Activated T-helper 2 cell treated with anti-CD3 and anti-CD28 coated beads, Interferon-gamma antibody, Interleukin-2, Interleukin-4, amounts not matched to agents 10 μg/mL and 5 μg/mL and 100 μg/mL, durations not matched to agents 14 hours and 24 hours and 36 hours (primary cell): ENCODE results near the gene GLI2. TPM values are rescaled to one million over a fixed set of nuclear protein-coding genes. Genes with fewer than 3 reads are reported as not detected.

Source experiments
- DNase-seq: peaks from one replicate; pipeline ENCODE4 v3.0.0; 2021; ENCODE audit warnings: low spot score
- H3K27ac Mint-ChIP-seq: one replicate; pipeline ENCODE4 v1.8.0; 2021; ENCODE audit warnings: mixed read lengths
- H3K27me3 Mint-ChIP-seq: one replicate; pipeline ENCODE4 v1.8.0; 2021; ENCODE audit warnings: low read depth, mixed read lengths
- H3K36me3 Mint-ChIP-seq: one replicate; pipeline ENCODE4 v1.8.0; 2021; ENCODE audit warnings: low read depth, mixed read lengths
- H3K4me1 Mint-ChIP-seq: one replicate; pipeline ENCODE4 v1.8.0; 2021; ENCODE audit warnings: low read depth, mixed read lengths
- H3K4me3 Mint-ChIP-seq: one replicate; pipeline ENCODE4 v1.8.0; 2021; ENCODE audit warnings: low read depth, mild to moderate bottlenecking, moderate library complexity, mixed read lengths
- H3K9me3 Mint-ChIP-seq: one replicate; pipeline ENCODE4 v1.8.0; 2021; ENCODE audit warnings: mixed read lengths
- intact Hi-C: fragments of 100-400 bp; cut with micrococcal nuclease; formaldehyde crosslinking; loops from one replicate; pipeline ENCODE4 v1.15.1; 2023
- total RNA-seq: library from RNA; stranded (reverse); gene quantifications from 2 replicates; pipeline ENCODE4 v1.2.3, GENCODE V29; 2022

GLI2 gene
- total RNA-seq, 1 donor from 2014 or later: 0.07 TPM

DNA sequence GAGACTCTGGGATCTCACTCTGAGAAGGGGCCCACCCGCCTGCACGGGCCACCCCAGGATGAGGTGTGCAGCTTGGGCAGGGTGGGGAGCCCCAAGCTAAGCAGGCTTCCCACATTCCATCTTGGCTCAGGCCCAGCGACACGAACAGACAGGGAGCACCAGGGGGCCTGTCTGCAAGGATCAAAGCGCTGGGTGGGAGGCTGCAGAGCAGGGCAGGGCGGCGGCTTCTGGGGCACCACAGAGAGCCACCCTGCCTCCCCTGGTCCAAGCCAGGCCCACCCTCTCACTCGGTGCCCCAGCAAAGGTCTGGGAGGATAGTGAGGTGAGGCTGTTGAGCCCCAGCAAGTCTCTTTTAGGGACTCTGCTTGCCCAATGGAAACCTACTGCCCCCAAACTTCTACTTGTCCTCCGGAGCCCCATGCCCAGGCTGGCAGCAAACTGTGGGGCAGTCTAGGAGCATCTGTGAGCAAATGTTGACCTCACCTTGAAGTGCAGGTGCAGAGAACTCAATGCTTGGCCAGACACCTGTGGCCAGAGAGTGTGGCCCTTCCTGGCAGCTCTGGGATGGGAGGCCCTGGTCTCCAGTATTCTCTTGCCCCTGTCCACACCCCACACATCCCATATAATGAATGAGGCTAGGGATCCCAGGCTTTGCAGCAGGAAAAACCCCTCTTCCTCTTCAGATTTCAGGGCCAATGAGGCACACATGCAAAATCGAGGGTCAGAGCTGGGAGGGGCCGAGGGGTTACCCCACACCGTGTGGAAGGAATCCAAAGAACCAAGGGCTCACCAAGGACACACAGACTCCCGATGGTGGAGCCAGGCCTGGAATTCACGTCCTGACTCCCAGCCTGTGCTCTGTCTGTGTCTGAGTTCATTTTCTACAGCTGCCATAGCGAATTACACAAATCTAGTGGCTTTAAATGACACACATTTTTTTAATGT, 18.8 kb upstream of the GLI2 start:
- DNase-seq: no peak

GRCh38 chr2:120719491-120719890, 16.2 kb upstream of the GLI2 start:
- Mint-ChIP-seq H3K36me3 (no peaks in the 10 kb centered on the region), H3K27ac (no peak overlapping the region), H3K4me1 (no peaks in the 10 kb centered on the region), H3K4me3 (no peak overlapping the region), H3K9me3 (no peaks in the 10 kb centered on the region), H3K27me3 (peaks cover 5% of the 10 kb centered on the region)
- no peak for DNase-seq
- intact Hi-C loops: no loop called here

More for the DNA sequence above, 18.8 kb upstream of the GLI2 start:
- no peak overlapping the region for H3K4me3 Mint-ChIP-seq
- no peak overlapping the region for H3K27ac Mint-ChIP-seq
- intact Hi-C loops: no loop called here
- no peaks in the 10 kb centered on the region for H3K9me3 Mint-ChIP-seq
- no peaks in the 10 kb centered on the region for H3K27me3 Mint-ChIP-seq
- no peaks in the 10 kb centered on the region for H3K36me3 Mint-ChIP-seq
- peaks cover 2% of the 10 kb centered on the region for H3K4me1 Mint-ChIP-seq

DNA sequence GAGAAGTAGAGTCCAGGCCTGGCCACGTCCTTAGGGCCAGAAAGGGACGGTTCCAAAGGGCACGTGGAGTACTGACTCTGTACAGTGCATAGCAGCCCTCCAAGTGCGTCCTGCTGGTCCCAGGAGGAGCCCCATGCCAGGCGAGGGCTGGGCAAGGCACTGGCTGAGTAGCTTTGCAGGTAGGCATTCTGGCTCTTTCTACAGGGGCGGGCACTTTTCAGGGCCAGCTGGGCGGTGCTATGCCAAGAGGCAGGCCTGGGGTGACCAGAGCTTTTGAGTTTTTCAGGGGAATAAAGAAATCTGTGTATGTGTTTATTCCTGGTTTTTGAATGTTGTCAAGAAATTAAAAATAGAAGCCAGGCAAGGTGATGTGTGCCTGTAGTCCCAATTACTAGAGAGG, 15.4 kb upstream of the GLI2 start:
- no peaks in the 10 kb centered on the region for H3K4me1 Mint-ChIP-seq
- H3K4me3 Mint-ChIP-seq: no peak overlapping the region
- no peak for DNase-seq
- intact Hi-C loops: no loop called here
- no peak overlapping the region for H3K27ac Mint-ChIP-seq
- H3K9me3 Mint-ChIP-seq: no peaks in the 10 kb centered on the region
- H3K27me3 Mint-ChIP-seq: peaks cover 5% of the 10 kb centered on the region
- no peaks in the 10 kb centered on the region for H3K36me3 Mint-ChIP-seq

DNA sequence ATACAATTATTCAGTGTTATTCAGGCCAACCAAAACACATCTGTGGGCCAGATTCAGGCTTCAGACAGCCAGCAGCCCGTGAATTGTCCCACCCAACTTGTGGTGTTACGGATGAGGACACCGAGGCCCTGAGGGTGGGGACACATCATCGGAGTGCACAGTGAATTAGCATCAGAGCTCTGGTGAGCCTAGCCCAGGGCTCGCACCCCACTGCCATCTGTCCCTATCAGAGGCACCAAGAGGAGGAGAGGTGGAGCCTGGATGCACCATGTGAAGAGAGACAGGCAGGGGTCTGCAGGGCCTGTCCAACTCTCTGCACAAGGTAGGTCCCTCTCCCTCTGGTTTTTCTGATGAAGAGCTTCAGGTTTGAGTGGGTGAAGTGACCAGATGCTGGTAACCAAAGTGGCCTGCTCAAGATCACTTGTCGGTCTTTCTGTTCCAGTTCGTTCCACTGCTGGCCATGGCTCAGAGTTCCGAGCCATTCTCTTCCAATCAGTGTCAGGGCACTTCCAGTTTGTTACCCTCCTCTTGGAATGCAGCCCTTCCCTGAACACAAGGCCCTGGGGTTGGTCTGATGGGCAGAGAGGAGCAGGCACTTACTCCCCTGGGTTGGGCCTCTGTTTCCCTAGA, 14.8 kb upstream of the GLI2 start:
- no peak for DNase-seq
- Mint-ChIP-seq H3K4me1 (no peaks in the 10 kb centered on the region), H3K27me3 (peaks cover 5% of the 10 kb centered on the region), H3K4me3 (no peak overlapping the region), H3K27ac (no peak overlapping the region), H3K9me3 (no peaks in the 10 kb centered on the region), H3K36me3 (no peaks in the 10 kb centered on the region)
- intact Hi-C loops: no loop called here

DNA sequence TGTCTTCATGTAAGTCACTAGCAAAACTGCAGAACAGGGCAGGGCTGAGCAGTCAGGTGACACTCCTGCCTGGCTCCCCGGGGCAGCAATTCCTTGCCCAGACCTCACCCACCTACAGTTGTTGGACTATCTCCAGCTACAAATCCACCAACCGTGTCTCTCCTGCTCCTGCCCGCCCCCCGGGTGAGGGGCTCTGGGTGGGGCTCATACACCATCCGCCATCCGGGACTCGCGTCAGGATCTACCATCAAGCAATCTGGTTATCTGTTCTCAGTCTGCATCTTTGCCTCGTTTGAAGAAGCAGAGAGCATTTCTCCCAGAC, 13.5 kb upstream of the GLI2 start:
- H3K9me3 Mint-ChIP-seq: no peaks in the 10 kb centered on the region
- H3K36me3 Mint-ChIP-seq: no peaks in the 10 kb centered on the region
- DNase-seq: no peak
- H3K27ac Mint-ChIP-seq: no peak overlapping the region
- no peak overlapping the region for H3K4me3 Mint-ChIP-seq
- H3K27me3 Mint-ChIP-seq: peaks cover 7% of the 10 kb centered on the region
- H3K4me1 Mint-ChIP-seq: no peaks in the 10 kb centered on the region
- intact Hi-C loops: no loop called here

DNA sequence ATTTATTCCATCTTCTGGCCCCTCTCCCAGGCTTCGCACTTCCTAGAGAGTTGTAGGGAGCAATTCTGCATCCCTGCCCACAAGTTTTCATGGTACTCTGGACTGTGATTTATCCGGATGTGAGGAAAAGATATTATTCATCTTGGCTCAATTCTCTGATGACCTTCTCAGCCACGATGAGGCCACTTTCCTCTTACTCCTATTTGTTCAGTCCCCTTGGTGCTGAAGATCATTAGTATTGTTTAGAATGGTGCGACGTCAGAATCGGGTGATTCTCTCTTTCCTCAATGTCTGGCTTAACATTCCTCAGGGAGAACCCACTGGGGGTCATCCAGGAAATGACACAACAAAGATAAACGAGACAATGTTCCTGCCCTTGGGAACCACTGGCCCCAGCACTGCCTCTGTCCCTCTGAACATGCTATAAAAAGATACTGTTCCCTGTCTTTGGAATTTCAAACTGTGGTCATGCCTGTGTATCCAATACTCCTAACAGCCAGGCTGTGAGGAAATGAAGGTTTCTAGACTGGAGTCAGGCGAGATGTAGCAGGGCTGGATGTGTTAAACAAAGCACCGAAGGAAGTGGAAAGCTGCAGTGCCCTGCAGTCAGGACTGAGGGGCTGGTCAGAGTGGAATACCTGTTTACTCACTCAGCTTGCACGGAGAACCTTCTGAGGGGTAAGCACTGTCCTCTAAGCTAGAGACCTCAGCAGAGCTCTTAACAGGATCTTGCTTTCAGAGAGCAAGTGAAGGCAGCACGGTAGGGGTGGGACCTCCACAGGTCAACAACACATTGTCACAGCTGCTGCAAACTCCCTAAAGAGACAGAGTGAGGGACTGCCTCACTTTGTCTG, 12.9 kb upstream of the GLI2 start:
- DNase-seq: no peak
- Mint-ChIP-seq H3K9me3 (no peaks in the 10 kb centered on the region), H3K27ac (no peak overlapping the region), H3K4me1 (no peaks in the 10 kb centered on the region), H3K4me3 (no peak overlapping the region), H3K36me3 (no peaks in the 10 kb centered on the region), H3K27me3 (peaks cover 7% of the 10 kb centered on the region)
- intact Hi-C loops: no loop called here

DNA sequence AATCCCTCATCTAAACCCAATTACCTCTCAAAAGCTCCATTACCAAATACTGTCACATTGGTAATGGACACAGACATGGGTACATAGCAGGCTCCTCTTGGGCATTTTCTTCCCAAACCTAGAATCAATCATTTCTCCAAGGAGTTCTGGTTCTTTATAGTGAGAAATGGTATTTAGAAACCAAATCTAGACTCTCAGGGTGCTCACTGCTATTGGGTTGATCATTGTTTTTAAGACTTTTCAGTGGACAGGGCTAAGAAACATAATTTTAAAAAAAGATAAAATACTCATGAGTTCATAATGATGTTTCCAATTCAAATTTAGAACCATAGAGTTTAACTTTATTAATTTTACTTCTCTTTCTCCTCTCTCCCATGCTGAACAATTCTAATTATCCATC, 9.4 kb upstream of the GLI2 start:
- no peak for DNase-seq
- no peaks in the 10 kb centered on the region for H3K36me3 Mint-ChIP-seq
- peaks cover 7% of the 10 kb centered on the region for H3K27me3 Mint-ChIP-seq
- no peaks in the 10 kb centered on the region for H3K9me3 Mint-ChIP-seq
- H3K4me3 Mint-ChIP-seq: no peak overlapping the region
- no peaks in the 10 kb centered on the region for H3K4me1 Mint-ChIP-seq
- intact Hi-C loops: no loop called here
- H3K27ac Mint-ChIP-seq: no peak overlapping the region

- Mint-ChIP-seq H3K36me3 (no peaks in the 10 kb centered on the region), H3K27me3 (peaks cover 21% of the 10 kb centered on the region), H3K9me3 (no peaks in the 10 kb centered on the region), H3K4me3 (no peak overlapping the region), H3K4me1 (peaks cover 8% of the 10 kb centered on the region), H3K27ac (no peak overlapping the region)
- intact Hi-C loops: no loop called here
- no peak for DNase-seq
Measured at GRCh38 chr2:120729406-120730399, 6.0 kb upstream of the GLI2 start.

GRCh38 chr2:120731175-120731574, 4.5 kb upstream of the GLI2 start:
- H3K27ac Mint-ChIP-seq: no peak overlapping the region
- peaks cover 8% of the 10 kb centered on the region for H3K4me1 Mint-ChIP-seq
- no peaks in the 10 kb centered on the region for H3K9me3 Mint-ChIP-seq
- peaks cover 25% of the 10 kb centered on the region for H3K27me3 Mint-ChIP-seq
- no peaks in the 10 kb centered on the region for H3K36me3 Mint-ChIP-seq
- intact Hi-C loops: no loop called here
- no peak for DNase-seq
- H3K4me3 Mint-ChIP-seq: no peak overlapping the region

GRCh38 chr2:120732506-120733237, 3.0 kb upstream of the GLI2 start:
- H3K36me3 Mint-ChIP-seq: no peaks in the 10 kb centered on the region
- H3K27ac Mint-ChIP-seq: no peak overlapping the region
- peaks cover 33% of the 10 kb centered on the region for H3K27me3 Mint-ChIP-seq
- H3K4me3 Mint-ChIP-seq: no peak overlapping the region
- DNase-seq: no peak
- H3K4me1 Mint-ChIP-seq: peaks cover 11% of the 10 kb centered on the region
- intact Hi-C loops: no loop called here
- H3K9me3 Mint-ChIP-seq: no peaks in the 10 kb centered on the region

GRCh38 chr2:120733238-120733932, 2.3 kb upstream of the GLI2 start:
- Mint-ChIP-seq H3K4me1 (peaks cover 11% of the 10 kb centered on the region), H3K9me3 (no peaks in the 10 kb centered on the region), H3K36me3 (no peaks in the 10 kb centered on the region), H3K27ac (no peak overlapping the region), H3K27me3 (peaks cover 41% of the 10 kb centered on the region), H3K4me3 (no peak overlapping the region)
- intact Hi-C loops: no loop called here
- no peak for DNase-seq
